Measurements from ENCODE around the gene ZNF445. TPM values are rescaled to one million over a fixed set of nuclear protein-coding genes. Genes with fewer than 3 reads are reported as not detected.
"Not testable (repeated sequence)": the region's sequence is repeated elsewhere in the genome, so short reads cannot be mapped to it uniquely, and the experiment has no call there.

The ZNF445 gene
- total RNA-seq, 2 experiments from 2014 or later: 16.6 to 18.7 TPM

GRCh38 chr3:44424758-44425157, 52.7 kb downstream of the ZNF445 start:
- Mint-ChIP-seq H3K4me1 (ENCODE audit: low read depth) (no peaks in the 10 kb centered on the region), H3K4me3 (no peak overlapping the region), H3K27ac (no peak overlapping the region), H3K9me3 (no peaks in the 10 kb centered on the region), H3K36me3 (no peaks in the 10 kb centered on the region), H3K27me3 (peaks cover 2% of the 10 kb centered on the region)
- ChIA-PET CTCF (no interaction called here), POLR2A (no interaction called here)
- DNase-seq: no peak
- intact Hi-C loops (cut with micrococcal nuclease): no loop called here

- intact Hi-C loops (cut with micrococcal nuclease): no loop called here
- Mint-ChIP-seq H3K27me3 (peaks cover 2% of the 10 kb centered on the region), H3K9me3 (no peaks in the 10 kb centered on the region), H3K4me1 (ENCODE audit: low read depth) (no peaks in the 10 kb centered on the region), H3K27ac (no peak overlapping the region), H3K4me3 (no peak overlapping the region), H3K36me3 (no peaks in the 10 kb centered on the region)
- DNase-seq: no peak
- ChIA-PET CTCF (no interaction called here), POLR2A (no interaction called here)
Measured at GRCh38 chr3:44421280-44421679, 56.2 kb downstream of the ZNF445 start.

GRCh38 chr3:44420676-44421075, 56.8 kb downstream of the ZNF445 start:
- POLR2A ChIA-PET: interaction anchor here (0.6 kb wide), 1 partner anchor 95 kb away, joined by 3 read pairs; no protein-coding TSS in a partner anchor

GRCh38 chr3:44419923-44420650, 57.4 kb downstream of the ZNF445 start:
- no peaks in the 10 kb centered on the region for H3K9me3 Mint-ChIP-seq
- no peaks in the 10 kb centered on the region for H3K36me3 Mint-ChIP-seq
- H3K4me3 Mint-ChIP-seq: no peak overlapping the region
- ChIA-PET POLR2A (interaction anchor here (0.6 kb wide), 1 partner anchor 94 kb away, joined by 3 read pairs; no protein-coding TSS in a partner anchor), CTCF (interaction anchor here (0.6 kb wide), 1 partner anchor 780 kb away, joined by 3 read pairs; no protein-coding TSS in a partner anchor)
- intact Hi-C loops (cut with micrococcal nuclease): no loop called here
- H3K4me1 Mint-ChIP-seq (ENCODE audit: low read depth): no peaks in the 10 kb centered on the region
- peaks cover 2% of the 10 kb centered on the region for H3K27me3 Mint-ChIP-seq
- H3K27ac Mint-ChIP-seq: no peak overlapping the region
- DNase-seq: no peak

More at GRCh38 chr3:44420676-44421075, 56.8 kb downstream of the ZNF445 start:
- Mint-ChIP-seq H3K27ac (no peak overlapping the region), H3K27me3 (peaks cover 2% of the 10 kb centered on the region), H3K4me3 (no peak overlapping the region), H3K36me3 (no peaks in the 10 kb centered on the region), H3K9me3 (no peaks in the 10 kb centered on the region), H3K4me1 (ENCODE audit: low read depth) (no peaks in the 10 kb centered on the region)
- intact Hi-C loops (cut with micrococcal nuclease): no loop called here
- DNase-seq: no peak
- CTCF ChIA-PET: interaction anchor here (0.6 kb wide), 1 partner anchor 780 kb away, joined by 3 read pairs; no protein-coding TSS in a partner anchor

GRCh38 chr3:44419116-44419922, 58.2 kb downstream of the ZNF445 start:
- ChIA-PET POLR2A (no interaction called here), CTCF (no interaction called here)
- no peak for DNase-seq
- Mint-ChIP-seq H3K9me3 (no peaks in the 10 kb centered on the region), H3K4me3 (no peak overlapping the region), H3K36me3 (no peaks in the 10 kb centered on the region), H3K4me1 (ENCODE audit: low read depth) (no peaks in the 10 kb centered on the region), H3K27ac (no peak overlapping the region), H3K27me3 (peaks cover 2% of the 10 kb centered on the region)
- intact Hi-C loops (cut with micrococcal nuclease): no loop called here

- Mint-ChIP-seq H3K4me3 (no peak overlapping the region), H3K9me3 (no peaks in the 10 kb centered on the region), H3K27ac (no peak overlapping the region), H3K27me3 (peaks cover 1% of the 10 kb centered on the region), H3K4me1 (ENCODE audit: low read depth) (no peaks in the 10 kb centered on the region), H3K36me3 (no peaks in the 10 kb centered on the region)
- no peak for DNase-seq
- intact Hi-C loops (cut with micrococcal nuclease): no loop called here
- ChIA-PET POLR2A (no interaction called here), CTCF (interaction anchor here (0.6 kb wide), 1 partner anchor 1051 kb away, joined by 3 read pairs; no protein-coding TSS in a partner anchor)
Measured at GRCh38 chr3:44418549-44418948, 58.9 kb downstream of the ZNF445 start.

GRCh38 chr3:44418118-44418517, 59.4 kb downstream of the ZNF445 start:
- CTCF ChIA-PET: interaction anchor here (0.6 kb wide), 1 partner anchor 1051 kb away, joined by 3 read pairs; no protein-coding TSS in a partner anchor
- H3K27ac Mint-ChIP-seq: not testable (repeated sequence)

GRCh38 chr3:44416031-44417030, 61.1 kb downstream of the ZNF445 start:
- no peaks in the 10 kb centered on the region for H3K4me1 Mint-ChIP-seq (ENCODE audit: low read depth)
- no peak overlapping the region for H3K27ac Mint-ChIP-seq
- no peaks in the 10 kb centered on the region for H3K9me3 Mint-ChIP-seq
- POLR2A ChIA-PET: no interaction called here
- CTCF ChIA-PET: no interaction called here
- no peaks in the 10 kb centered on the region for H3K36me3 Mint-ChIP-seq
- intact Hi-C loops (cut with micrococcal nuclease): no loop called here
- DNase-seq: no peak
- no peak overlapping the region for H3K4me3 Mint-ChIP-seq
- H3K27me3 Mint-ChIP-seq: no peaks in the 10 kb centered on the region

More at GRCh38 chr3:44418118-44418517, 59.4 kb downstream of the ZNF445 start:
- DNase-seq; H3K4me1 Mint-ChIP-seq (ENCODE audit: low read depth); H3K36me3 Mint-ChIP-seq; H3K9me3 Mint-ChIP-seq; intact Hi-C loops (cut with micrococcal nuclease); H3K4me3 Mint-ChIP-seq; H3K27me3 Mint-ChIP-seq; POLR2A ChIA-PET: not testable (repeated sequence)

GRCh38 chr3:44415421-44415820, 62.0 kb downstream of the ZNF445 start:
- POLR2A ChIA-PET: no interaction called here
- H3K27me3 Mint-ChIP-seq: no peaks in the 10 kb centered on the region
- no peak overlapping the region for H3K4me3 Mint-ChIP-seq
- H3K4me1 Mint-ChIP-seq (ENCODE audit: low read depth): no peaks in the 10 kb centered on the region
- CTCF ChIA-PET: no interaction called here
- no peak overlapping the region for H3K27ac Mint-ChIP-seq
- no peak for DNase-seq
- no peaks in the 10 kb centered on the region for H3K9me3 Mint-ChIP-seq
- intact Hi-C loops (cut with micrococcal nuclease): no loop called here
- no peaks in the 10 kb centered on the region for H3K36me3 Mint-ChIP-seq

GRCh38 chr3:44414517-44415090, 62.9 kb downstream of the ZNF445 start:
- H3K4me1 Mint-ChIP-seq (ENCODE audit: low read depth): no peaks in the 10 kb centered on the region
- no peaks in the 10 kb centered on the region for H3K9me3 Mint-ChIP-seq
- DNase-seq: no peak
- H3K27ac Mint-ChIP-seq: no peak overlapping the region
- intact Hi-C loops (cut with micrococcal nuclease): no loop called here
- ChIA-PET POLR2A (no interaction called here), CTCF (no interaction called here)
- H3K27me3 Mint-ChIP-seq: no peaks in the 10 kb centered on the region
- no peaks in the 10 kb centered on the region for H3K36me3 Mint-ChIP-seq
- no peak overlapping the region for H3K4me3 Mint-ChIP-seq

GRCh38 chr3:44412365-44412764, 65.1 kb downstream of the ZNF445 start:
- intact Hi-C loops (cut with micrococcal nuclease): no loop called here
- Mint-ChIP-seq H3K4me3 (no peak overlapping the region), H3K27ac (no peak overlapping the region), H3K27me3 (no peaks in the 10 kb centered on the region), H3K36me3 (no peaks in the 10 kb centered on the region), H3K4me1 (ENCODE audit: low read depth) (no peaks in the 10 kb centered on the region), H3K9me3 (no peaks in the 10 kb centered on the region)
- ChIA-PET POLR2A (no interaction called here), CTCF (interaction anchor here (0.8 kb wide), 1 partner anchor 88 kb away, joined by 3 read pairs; no protein-coding TSS in a partner anchor)
- DNase-seq: no peak
